ENCODE data around the gene HOXC5.
A peak's percentile ranks its signal among the peaks of the same experiment; 100 is the strongest.
"Not testable (repeated sequence)": the region's sequence is repeated elsewhere in the genome, so short reads cannot be mapped to it uniquely, and the experiment has no call there.

HOXC5 gene

DNA sequence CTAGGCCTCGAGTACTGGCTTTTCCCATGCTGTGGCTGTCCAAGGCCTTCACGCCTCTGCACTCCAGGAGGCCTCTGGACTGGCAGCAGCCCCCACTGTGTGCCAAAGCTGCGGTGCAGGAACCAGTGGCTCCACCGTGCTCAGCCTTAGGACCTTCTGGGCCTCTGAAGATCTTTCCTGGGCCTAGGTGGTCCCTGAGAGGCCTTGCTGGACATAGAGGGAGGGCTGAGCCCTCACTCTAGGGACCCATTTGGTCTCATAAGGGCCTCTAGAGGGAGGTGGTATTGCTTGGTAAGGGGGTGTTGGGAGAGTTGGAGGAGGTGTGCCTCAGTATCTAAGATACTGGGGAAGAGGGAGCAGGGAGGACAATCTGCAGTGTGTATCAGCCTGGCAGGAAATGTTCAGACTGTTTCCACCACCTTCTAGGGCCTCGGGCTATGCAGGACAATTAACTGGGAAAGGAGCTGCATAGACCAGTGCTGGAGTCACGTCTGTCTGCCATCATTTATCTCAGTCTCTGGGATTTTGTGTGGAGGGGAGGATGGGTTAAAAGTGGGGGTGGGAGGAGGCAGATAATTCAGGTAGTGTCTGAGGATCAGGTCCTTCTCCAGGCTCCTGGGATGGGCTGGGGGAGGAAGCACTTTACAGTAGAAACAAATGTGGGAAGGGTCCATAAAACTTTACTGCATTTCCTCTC, 2.9 kb downstream of the HOXC5 start:
- no peak for DNase-seq

DNA sequence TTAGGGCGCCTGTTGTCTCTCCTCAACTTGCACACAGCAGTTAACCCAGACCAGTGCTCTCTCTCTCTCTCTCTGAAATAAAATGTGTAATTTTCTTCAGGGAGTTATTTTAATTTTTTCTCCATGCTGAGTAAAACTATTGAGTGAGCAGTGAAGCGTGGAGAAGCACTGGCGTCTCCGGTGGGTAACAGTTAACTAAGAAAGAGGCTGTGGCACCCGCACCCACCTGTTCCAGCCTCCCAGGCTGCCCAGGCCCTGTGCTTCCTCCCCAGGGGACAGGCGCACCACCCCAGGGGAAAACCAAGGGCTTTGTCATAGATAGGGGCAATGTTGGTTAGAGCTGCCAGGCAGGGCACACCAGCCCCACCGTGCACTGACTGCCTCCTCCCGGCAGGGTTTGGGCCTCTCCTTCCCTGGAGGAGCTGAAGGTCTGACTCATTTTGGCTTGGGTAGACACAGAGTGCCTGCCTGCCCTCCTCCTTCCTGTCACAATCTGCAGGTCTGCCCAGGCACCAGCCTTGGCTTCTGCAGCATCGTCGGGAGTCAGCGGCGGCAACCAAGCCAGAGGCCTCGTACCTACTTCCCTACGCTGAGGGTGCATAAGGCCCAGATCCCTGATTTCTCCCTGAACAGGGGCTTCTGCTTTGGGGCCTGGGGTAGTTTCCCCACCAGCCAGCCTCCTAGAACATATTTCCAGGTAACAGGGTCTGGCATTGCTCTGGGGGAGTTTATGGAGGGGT, 3.9 kb downstream of the HOXC5 start:
- peak; percentile 68 for DNase-seq

DNA sequence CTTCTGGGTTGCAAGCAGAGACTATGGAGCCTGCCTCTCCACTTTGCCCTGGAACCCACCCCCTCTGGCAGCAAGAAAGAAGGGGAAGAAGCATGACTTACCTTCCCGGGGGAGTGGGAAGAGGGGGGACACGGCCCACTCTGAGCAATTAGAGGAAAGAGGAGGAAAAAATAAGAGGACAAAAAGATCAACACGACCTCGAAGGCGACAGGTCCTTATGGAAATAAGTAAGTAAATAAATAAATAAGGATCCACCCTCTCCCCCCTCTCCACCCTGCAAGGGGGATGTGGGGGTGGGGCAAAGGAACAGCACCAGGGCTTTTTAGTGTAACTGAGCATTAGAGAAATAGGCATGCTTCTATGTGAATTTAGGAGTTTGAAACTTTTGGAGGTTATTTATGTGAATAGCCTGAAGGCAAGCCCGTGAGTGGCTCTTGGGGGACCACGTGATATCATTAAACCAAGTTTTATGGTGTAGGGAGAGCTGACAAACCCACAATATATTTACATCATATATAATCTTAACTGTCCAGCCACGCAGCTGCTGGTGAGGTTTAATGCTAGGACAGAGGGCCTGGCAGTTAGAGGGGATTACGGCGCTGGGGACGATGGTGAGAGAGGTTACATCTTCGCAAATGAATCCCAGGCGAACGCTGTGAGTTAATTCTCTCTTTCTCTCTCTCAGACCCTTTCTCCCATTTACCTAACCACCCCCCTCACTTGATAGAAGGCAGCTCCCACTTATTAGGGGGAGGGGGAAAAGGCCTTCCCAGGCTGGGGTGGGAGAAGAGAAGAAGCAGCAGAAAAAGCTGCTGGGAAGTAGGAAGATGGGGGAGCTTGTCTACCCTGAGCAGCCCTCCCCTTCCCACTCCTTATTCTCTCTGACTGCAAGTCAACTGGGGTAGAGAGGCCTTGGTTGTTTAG, 4.8 kb downstream of the HOXC5 start:
- no peak for DNase-seq

DNA sequence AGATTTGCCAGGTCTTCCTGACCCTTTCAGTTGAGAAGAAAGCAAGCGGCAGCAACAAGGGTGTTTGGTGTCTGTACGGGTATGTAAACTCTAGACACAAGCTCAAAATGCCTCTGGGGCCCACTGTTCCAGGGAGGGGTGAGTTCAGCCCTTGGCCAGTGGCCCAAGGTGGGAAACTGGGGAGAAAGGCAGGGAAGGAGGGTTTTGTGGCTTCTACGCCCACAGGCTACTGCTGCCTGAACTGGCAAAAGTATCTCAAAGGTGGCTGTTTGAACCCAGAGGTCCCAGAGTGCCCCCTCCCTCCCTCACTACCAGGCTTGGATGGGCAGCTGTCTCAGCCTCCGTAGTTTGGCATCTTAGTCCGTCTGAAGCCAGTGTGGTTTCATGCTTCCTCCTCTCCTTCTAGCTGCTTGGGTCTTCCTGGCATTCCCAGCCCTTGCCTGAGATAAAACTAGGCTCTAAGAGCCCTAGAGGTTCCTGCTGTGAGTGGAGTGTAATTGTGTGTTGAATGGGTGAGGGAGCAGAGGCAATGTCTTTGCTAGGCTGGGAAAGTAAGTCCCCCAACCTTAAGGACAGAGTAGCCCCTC, 5.5 kb downstream of the HOXC5 start:
- no peak for DNase-seq

DNA sequence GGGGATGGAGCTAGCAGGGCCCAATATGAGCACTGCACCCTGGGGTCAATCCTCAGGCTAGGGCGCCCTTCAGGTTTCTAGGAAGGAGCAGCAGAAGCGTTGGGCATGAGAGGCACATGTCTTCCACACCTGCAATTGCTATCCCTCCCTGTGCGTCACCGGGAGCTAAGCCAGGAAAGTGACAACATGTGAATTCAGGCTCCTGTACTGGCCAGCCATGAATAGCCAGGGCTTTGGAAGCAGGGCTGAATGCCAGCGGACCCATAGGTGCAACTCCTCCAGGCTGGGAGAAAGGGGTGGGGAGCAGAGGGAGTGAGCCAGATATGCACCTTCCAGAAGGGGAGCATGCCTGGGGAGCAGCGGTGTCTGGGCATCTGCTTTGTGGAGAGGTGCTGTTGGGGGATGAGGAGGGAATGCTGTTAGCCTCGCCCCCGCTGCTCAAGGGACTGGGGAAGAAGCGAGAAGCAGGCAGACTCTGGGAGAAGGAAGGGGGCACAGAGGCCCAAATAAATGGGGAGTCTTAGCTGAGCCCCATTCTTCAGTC, 6.1 kb downstream of the HOXC5 start:
- no peak for DNase-seq

DNA sequence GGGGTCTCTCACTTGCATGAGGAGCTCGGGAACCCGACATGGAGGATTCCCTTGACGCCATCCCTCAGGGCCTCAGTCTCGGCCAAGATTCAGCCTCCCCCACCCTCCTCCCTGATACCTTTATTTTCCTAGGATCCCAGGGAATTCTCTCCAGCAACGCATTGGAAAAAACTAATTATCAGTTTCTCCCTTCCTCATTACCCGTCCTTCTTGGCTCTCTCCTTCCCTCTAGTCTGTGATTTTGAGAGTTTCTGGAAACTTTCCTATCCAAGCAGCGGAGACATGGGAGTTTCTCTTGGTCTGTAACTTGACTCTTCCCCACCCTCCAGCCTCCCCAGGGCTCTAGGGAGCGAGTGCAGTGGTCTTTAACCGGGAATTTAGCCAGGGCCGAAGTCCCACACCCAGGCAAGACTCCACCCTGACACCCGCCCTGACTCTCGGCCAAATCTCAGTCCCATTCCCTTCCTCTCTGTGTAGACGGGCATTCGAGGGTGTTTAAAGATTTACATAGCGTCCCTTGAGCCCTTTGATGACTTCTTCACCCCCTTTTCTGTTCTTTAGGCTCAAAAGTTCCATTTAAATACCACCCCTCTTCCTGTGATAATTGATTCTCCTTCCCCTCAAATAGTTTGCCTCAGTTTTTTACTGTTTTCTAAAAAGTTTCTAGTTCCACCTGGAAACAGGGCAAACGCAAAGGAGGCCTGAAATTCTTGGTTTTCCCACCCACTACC, 6.7 kb downstream of the HOXC5 start:
- DNase-seq = no peak

DNA sequence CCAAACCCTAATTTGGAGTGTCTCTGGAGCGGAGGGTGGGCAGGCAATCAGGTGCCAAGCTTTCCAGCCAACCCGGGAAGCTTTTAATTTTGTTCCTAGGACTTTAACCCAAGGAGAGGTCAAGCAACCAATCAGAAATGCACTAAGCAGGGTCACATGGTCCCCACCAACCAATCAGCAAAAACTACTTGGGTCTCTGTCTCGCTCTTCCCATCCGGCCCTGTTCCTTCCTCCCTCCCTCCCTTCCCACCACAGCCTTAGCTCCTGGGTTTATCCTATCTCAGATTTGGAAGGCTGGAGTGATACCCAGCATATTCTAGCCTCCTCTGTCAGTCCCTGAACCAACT, 7.3 kb downstream of the HOXC5 start:
- no peak for DNase-seq

DNA sequence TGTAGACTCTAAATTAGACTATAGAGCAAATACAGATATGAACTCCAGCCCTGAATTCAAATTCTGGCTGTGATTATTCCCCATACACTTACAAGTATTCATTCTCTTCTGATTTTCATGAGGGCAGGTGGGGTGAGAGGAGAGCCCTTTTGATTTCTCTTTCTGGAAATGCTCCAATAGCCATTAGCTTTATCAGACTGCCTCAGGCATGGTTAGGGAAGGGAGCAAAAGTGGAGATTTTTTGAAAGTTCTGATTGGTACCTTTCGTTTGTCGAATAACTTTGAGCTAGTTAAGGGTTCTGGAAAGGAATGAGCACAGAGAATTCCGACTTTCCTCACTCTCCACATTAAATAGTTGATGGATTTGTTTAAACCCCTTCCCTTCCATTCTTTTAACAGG, 7.8 kb downstream of the HOXC5 start:
- peak; percentile 19 for DNase-seq

DNA sequence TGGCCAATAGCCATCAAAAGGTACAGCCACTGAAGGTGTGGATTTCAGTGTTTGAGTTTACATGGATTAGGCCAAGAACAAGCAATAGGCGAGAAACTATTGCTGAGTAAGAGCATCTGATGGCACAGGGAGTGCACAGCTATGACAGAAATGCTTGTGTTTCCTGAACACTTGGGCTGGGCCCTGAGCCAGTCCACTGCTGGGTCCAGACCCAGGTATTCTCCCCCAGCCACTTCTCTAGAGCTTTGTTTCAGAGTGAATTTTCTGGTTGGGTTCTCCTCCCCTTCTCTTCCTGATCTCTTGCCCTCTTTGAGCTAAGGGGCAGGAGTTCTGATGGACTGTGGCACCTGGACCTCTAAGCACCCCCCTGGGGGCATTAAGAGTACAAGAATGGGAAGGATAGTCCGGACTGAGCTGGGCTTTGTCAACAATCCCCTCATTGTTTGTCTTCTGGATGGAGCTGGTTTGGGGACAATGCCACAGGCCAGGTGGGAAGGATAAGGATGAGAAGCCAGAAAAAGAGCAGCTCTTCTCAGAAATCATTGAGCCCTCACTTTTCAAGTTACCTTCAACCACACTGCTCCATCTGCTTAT, 8.3 kb downstream of the HOXC5 start:
- no peak for DNase-seq

DNA sequence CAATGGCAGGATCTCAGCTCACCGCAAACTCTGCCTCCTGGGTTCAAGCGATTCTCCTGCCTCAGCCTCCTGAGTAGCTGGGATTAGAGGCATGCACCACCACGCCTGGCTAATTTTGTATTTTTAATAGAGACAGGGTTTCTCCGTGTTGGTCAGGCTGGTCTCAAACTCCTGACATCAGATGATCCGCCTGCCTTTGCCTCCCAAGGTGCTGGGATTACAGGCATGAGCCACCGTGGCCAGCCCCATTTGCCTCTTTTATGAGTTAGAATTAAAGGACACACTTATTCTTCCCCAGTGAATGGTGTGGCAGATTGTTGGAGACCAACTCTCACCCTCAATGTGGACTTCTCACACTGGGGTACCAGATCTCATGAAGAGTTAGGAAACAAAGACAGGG, 9.2 kb downstream of the HOXC5 start:
- not testable (repeated sequence) for DNase-seq

DNA sequence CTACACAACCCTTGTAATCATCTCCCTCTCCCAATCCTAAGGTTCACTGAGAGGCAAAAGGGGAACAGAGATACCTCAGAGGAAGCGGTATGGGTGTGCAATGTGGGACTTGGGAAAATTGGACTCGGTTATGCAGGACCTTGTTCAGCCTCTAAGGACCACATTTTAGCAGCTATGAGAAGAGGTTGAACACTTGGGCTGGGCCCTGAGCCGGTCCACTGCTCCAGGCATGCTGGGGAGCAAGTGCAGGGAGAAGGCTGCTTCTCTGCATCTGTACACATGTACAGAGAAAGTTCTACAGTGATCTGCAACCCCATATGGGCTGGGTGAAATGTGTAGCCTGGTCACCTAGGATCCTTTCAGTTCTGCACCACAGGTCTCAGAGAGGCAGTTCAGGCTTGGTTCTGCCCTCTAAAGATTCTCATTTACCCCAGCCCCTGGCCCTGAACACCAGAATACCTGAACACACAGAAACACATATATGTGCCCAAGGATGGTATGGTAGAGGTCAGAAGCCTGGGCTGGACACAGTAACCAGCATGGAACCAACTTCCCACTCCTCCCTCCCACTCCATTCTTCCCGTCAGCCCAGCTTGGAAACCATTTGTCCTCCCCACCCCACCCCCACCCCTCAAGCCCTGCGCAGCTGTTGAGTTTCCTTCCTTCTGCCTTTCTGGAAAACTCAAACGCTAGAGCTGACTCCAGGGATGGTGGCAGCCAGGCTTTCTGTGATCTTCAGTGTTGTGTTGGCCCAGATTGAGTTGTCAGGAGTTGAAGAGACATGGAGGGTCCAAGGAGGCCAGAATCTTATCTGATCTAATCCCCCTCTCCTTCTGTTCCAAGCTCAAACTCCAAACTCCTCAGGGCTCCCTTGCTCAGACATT, 10.4 kb downstream of the HOXC5 start:
- DNase-seq = no peak

DNA sequence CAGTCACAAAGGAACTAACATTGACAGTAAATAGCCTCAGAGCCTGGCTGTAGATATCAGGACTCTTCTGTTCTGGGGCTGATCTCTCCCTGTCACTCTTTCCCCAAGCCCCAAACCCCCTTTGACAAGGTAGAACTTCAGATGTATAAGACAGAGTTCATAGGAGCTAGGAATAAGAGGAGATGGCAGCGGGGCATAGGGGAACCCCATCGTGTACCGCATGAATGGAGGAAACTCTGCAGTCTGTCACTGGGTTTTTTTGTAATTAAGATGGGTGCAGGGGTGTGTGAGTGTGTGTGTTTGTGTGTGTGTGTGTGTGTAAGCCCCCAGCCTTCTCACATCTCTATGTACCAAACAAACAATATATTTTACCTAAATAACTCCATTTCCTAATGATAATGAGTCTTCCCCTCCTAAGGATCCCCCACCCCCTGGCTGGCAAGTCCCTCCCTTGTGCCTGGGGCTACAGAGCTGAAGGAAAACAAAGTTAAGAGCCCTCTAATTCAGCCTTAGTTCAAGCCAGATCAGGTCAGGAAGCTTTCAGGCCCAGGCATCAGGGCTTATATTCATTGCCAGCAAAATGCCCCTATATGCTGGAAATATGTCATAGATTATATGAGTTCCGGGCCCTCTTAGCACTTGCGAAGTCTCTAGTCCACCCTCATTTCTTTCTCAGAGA, 11.7 kb downstream of the HOXC5 start:
- DNase-seq = no peak

DNA sequence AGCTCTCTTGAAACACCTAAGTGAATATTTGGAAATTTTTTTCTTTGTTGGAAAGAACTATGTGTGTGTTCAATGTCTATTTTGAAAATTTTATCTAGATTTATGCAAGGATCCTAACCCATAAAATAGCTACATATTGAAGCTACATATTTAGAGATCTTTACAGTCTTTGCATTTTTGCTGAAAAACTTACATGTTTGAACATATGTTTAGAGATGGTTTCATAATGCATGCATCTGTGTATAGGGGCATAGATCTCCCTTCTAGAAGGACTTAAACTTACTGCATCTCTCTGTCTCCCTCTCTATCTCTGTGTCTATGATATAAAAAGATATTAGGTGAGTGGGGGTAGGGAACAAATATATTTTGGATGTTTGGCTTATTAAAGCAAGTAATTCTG, 12.6 kb downstream of the HOXC5 start:
- DNase-seq = no peak

DNA sequence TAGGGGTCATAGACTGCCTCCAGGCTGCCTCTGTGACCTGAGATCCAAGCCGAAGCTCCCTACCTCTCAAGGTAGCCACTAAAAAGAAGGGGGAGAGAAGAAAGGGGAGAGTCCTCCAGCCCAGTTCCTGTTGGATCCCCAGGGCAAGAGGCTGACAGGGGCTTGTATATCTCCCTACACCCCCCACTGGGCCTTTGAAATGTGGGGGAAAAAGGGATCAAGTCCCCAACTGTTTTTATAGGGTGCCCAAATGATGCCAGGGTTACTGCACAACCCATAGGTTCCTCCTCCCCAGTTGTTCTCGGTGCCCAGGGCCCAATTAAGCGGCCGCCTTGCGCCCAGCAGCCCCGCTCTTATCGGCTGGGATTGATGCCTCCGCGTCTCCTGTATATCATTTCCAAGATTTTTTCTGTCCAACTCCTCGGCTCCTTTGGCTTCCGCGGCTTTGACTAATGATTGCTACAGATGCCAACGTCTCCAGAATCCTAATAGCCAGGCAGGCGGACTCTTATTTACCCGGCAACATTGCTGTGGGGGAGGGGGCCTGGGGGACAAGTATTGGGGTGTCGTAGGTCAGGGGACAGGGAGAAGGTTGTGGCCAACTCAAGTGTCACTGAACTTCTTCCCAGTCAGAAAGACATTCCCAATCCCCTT, 13.1 kb downstream of the HOXC5 start:
- DNase-seq = no peak

DNA sequence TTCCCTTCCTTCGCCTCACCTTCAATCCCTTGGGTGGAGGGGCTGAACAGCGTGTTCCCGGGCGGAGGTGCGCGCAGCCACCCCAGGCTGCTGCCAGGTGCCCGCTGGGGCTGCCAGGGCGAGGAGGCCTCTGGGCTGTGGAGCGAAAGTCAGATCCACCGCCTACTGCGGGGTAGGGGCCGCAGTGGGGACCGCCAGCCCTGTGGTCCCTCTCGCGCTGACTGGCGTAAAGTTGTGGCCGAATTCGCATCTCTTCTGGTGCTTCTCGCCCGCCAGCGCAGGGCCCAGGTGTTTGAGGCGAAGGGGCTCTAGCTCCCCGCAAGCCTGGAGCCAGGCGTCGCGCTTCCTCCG, 13.9 kb downstream of the HOXC5 start:
- no peak for DNase-seq

DNA sequence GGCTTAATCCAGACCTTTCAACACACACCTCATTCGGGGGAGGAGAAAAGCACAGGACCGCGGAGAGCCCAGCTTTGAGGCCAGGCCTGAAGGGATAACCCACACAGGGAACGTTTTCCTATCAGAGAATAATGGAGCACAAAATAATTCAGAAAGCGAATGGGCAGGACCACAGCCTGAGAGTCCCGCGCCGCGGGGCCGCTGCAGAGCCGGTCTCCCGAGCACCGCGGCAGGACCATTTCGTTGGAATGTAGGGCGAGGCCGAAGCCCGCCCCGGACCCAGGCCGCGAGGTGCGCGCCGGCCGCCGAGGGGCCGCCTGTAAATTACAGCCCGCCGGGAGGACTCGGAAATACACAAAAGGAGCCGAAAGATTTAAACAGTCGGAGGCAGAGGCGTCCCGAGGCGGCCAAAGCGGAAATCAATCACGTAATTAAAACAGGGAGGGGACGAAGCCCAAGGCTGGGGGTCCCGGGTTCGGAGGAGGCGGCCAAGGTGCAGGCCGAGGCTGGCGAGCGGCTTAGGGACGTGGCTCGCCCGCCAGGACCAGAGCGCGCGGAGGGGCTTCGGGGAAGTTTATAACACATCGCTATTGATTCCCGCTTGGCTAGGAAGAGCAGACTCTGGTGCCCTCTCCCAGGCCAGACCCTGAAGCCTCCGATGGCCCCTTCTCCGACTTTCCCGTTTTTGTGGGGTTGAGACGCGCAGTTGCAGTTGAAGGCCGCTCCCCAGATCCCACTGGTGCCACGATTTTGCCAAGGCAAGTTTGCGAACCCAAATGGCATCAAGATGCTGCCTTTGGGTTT, 14.5 kb downstream of the HOXC5 start:
- no peak for DNase-seq

DNA sequence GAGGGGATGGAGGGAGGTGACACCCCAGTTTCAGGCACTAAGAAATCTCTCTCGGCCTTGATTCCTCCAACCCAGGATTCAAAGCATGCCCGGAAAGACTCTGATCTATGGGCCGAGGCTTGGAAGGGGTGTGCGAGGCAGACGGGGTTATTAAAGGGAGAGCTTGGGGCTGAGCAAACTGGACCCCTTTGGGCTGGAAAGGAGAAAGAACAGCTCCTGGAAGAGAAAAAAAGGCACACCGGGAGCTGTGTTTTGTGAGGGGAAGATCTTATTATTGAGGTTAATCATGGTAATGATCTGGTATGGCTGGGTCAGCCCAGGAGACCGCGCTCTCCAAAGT, 15.1 kb downstream of the HOXC5 start:
- no peak for DNase-seq

DNA sequence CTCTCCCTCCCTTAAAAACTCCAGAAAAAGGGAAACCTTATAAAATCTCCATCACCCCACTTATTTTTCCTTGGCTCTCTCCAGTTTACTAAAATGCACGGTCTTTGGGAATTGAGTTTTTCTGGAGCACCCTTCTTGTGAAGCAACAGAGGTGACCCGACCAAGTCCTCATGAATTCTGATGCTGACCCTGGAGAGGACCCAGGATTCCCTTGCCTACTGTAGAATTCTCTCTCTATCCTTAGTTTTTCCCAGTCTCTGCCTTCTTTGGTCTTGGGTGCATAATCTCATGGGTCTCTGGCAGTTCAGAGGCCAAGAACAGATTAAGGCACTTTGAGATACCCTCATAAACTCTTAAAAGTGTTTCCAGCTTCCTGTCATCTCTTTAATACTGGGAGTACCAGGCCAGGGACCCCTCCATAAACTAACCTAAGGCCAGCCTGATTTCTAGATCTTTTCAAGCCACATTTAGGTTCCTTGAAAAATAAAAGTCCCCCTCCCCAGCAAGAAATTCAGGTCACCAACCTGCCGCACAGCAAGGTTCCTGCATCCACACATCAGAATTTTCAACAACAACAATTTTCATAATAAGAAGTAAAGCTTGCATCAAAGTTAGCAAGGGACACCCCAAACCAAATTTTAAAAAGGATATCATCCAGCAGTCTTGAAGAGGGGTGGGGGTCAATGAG, 15.7 kb downstream of the HOXC5 start:
- DNase-seq = no peak
